Right forelimb (tissue), 1 donor: ENCODE measurements around the gene DEFB126.
"Not testable (repeated sequence)": the region's sequence is repeated elsewhere in the genome, so short reads cannot be mapped to it uniquely, and the experiment has no call there.

ENCODE experiments used
- DNase-seq: peaks from one replicate; pipeline ENCODE4 v3.0.0-alpha.2; 2018

The DEFB126 gene

GRCh38 chr20:142290-142689 lies at the start of gene DEFB126:
Gene DEFB126, plus strand, starts transcription at chr20:142590. Its CDS starts 39 bp downstream, at chr20:142629.
- no peak for DNase-seq

- DNase-seq, result no peak
Measured at GRCh38 chr20:93641-94040, 48.7 kb upstream of the DEFB126 start.

- DNase-seq, result no peak
Measured at GRCh38 chr20:95215-95614, 47.2 kb upstream of the DEFB126 start.

GRCh38 chr20:97691-98090 lies 44.7 kb upstream of the DEFB126 start:
- not testable (repeated sequence) for DNase-seq

- DNase-seq, result no peak
Measured at GRCh38 chr20:101975-102374, 40.4 kb upstream of the DEFB126 start.

GRCh38 chr20:103456-103855 lies 38.9 kb upstream of the DEFB126 start:
- DNase-seq, result no peak

GRCh38 chr20:112396-112795 lies 30.0 kb upstream of the DEFB126 start:
- no peak for DNase-seq

- no peak for DNase-seq
Measured at GRCh38 chr20:117518-117917, 24.9 kb upstream of the DEFB126 start.

- DNase-seq, result not testable (repeated sequence)
Measured at GRCh38 chr20:129786-130323, 12.5 kb upstream of the DEFB126 start.

GRCh38 chr20:137668-138490 lies 4.5 kb upstream of the DEFB126 start:
- DNase-seq, result no peak

GRCh38 chr20:145877-146276 lies 3.5 kb downstream of the DEFB126 start:
- DNase-seq, result no peak

GRCh38 chr20:152131-152530 lies 9.7 kb downstream of the DEFB126 start:
- no peak for DNase-seq

- DNase-seq, result no peak
Measured at GRCh38 chr20:157154-157553, 14.8 kb downstream of the DEFB126 start, which contains the start of gene DEFB127. Gene DEFB127, plus strand, starts transcription at chr20:157454. Its CDS starts 91 bp downstream, at chr20:157545.

GRCh38 chr20:164618-165017 lies 22.2 kb downstream of the DEFB126 start:
- DNase-seq, result no peak

GRCh38 chr20:168876-169275 lies 26.5 kb downstream of the DEFB126 start:
- no peak for DNase-seq

- no peak for DNase-seq
Measured at GRCh38 chr20:184288-184687, 41.9 kb downstream of the DEFB126 start.

GRCh38 chr20:187733-188132 lies 45.3 kb downstream of the DEFB126 start:
- DNase-seq, result no peak

GRCh38 chr20:189611-190010 lies 47.2 kb downstream of the DEFB126 start, which contains the start of gene DEFB128:
Gene DEFB128, minus strand, starts transcription at chr20:189711. Its CDS starts 88 bp downstream, at chr20:189623.
- DNase-seq, result no peak
